CD8-positive, alpha-beta memory T cell (primary cell): ENCODE results near the gene UAP1L1. TPM values are rescaled to one million over a fixed set of nuclear protein-coding genes. Genes with fewer than 3 reads are reported as not detected.
A peak's percentile ranks its signal among the peaks of the same experiment; 100 is the strongest.

Source experiments
- CTCF ChIA-PET: fragments of 350-600 bp; sonication (Branson Sonifier 250); formaldehyde crosslinking; loops from one replicate; lab custom pipeline; 2021; ENCODE audit warnings: antibody characterized with exemption; lab: Charles Lee
- POLR2A ChIA-PET: fragments of 350-600 bp; sonication (Branson Sonifier 250); formaldehyde crosslinking; loops from one replicate; lab custom pipeline; 2021; ENCODE audit warnings: antibody characterized with exemption; lab: Charles Lee
- DNase-seq, 5 donors: peaks; one replicate each; pipeline versions ENCODE4 v3.0.0 to v3.0.0-alpha.2; 2020 to 2022; ENCODE audit warnings: mixed read lengths in 1 of 5
- H3K27ac ChIP-seq: one replicate; pipeline ENCODE4 v1.7.0; 2013; ENCODE audit warnings: low read depth, mild to moderate bottlenecking, low read length, moderate library complexity
- H3K27me3 ChIP-seq: 2 replicates; pipeline ENCODE4 v1.7.0; 2013; ENCODE audit warnings: low read length, mild to moderate bottlenecking; ENCODE audit not compliant: insufficient read depth, poor library complexity, severe bottlenecking
- H3K36me3 ChIP-seq: 2 replicates; pipeline ENCODE4 v1.7.0; 2013; ENCODE audit warnings: mild to moderate bottlenecking, low read length, moderate library complexity; ENCODE audit not compliant: insufficient read depth
- H3K4me1 ChIP-seq: 2 replicates; pipeline ENCODE4 v1.7.0; 2013; ENCODE audit warnings: mild to moderate bottlenecking, low read length, moderate library complexity; ENCODE audit not compliant: insufficient read depth
- H3K4me3 ChIP-seq: 2 replicates; pipeline ENCODE4 v1.7.0; 2013; ENCODE audit warnings: mild to moderate bottlenecking, low read length
- H3K9me3 ChIP-seq: 2 replicates; pipeline ENCODE4 v1.7.0; 2013; ENCODE audit warnings: mild to moderate bottlenecking, low read length
- H3K27ac Mint-ChIP-seq, 8 donors: one replicate each; pipeline ENCODE4 v1.8.0; 2020 to 2021; ENCODE audit warnings: mixed read lengths in 8 of 8, mild to moderate bottlenecking in 6 of 8, inconsistent platforms in 3 of 8, moderate library complexity in 3 of 8
- H3K27me3 Mint-ChIP-seq, 2 donors: one replicate each; pipeline ENCODE4 v1.8.0; 2020 to 2021; ENCODE audit warnings: mixed read lengths in 2 of 2, mild to moderate bottlenecking in 1 of 2, moderate library complexity in 1 of 2
- H3K36me3 Mint-ChIP-seq, 3 donors: one replicate each; pipeline ENCODE4 v1.8.0; 2020 to 2021; ENCODE audit warnings: mixed read lengths in 3 of 3, inconsistent platforms in 1 of 3, mild to moderate bottlenecking in 1 of 3
- H3K4me1 Mint-ChIP-seq, 3 donors: one replicate each; pipeline ENCODE4 v1.8.0; 2020 to 2021; ENCODE audit warnings: mixed read lengths in 3 of 3, inconsistent platforms in 1 of 3, mild to moderate bottlenecking in 1 of 3
- H3K4me3 Mint-ChIP-seq, 7 donors: one replicate each; pipeline ENCODE4 v1.8.0; 2020 to 2021; ENCODE audit warnings: mixed read lengths in 7 of 7, mild to moderate bottlenecking in 6 of 7, moderate library complexity in 4 of 7, inconsistent platforms in 2 of 7
- H3K9me3 Mint-ChIP-seq, 5 donors: one replicate each; pipeline ENCODE4 v1.8.0; 2020 to 2022; ENCODE audit warnings: mixed read lengths in 5 of 5, mild to moderate bottlenecking in 3 of 5, moderate library complexity in 2 of 5, inconsistent platforms in 1 of 5
- polyA plus RNA-seq: library from polyadenylated mRNA; unstranded; fragments of 300-500 nt; fragmentation: Illumina TruSeq; gene quantifications from one replicate; pipeline ENCODE4 v1.2.3, GENCODE V29; 2021
- total RNA-seq, 2 experiments: library from RNA; stranded (reverse); gene quantifications; one replicate each; pipeline ENCODE4 v1.2.3, GENCODE V29; 2021

UAP1L1 gene
- total and polyA plus RNA-seq, 3 experiments from 2014 or later = 4.6 to 15.5 (median 15.3) TPM

DNA sequence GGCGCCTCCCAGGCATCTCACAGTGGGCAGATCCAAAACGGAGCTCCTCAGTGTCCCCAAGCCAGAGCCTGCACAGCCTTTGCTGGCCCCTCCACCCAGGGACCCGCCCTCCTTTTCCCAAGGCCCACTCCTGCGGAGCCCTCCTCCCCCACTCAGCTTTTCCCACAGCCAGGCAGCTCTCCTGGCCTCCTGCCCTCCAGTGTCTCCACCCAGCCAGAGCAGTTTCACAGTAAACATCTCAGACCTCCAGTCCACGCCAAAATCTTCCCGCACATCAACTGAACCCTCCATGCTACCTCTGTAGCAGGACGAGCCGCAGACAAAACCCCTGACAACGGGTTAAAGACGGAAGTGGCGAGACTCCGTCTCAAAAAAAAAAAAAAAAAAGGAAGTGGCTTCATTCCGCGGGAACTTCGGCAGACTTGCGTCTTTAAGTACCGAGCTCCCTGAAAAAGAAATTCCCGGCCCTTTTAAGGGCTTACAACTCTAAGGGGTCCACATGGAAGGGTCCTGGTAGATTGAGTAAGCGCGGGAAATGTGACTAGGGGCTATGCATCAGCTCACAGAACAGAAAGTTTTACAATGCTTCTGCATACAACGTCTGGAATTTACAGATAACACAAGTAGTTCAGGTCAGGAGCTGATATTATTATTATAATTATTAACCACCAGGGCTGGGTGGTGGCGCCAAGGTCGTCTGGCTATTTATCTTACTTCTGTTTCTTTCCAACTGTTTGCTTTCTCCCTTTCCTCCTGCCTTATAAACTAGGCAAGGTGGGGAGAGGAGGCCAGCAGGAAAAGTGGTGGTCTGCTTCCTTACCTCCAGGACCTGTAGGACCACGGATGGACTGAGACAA lies 50.2 kb downstream of the UAP1L1 start:
- ChIA-PET CTCF (interaction anchor here (0.7 to 1.9 kb wide), 8 partner anchors 13 to 135 kb away, joined by 3 to 6 read pairs (median 3); partner anchors contain the start of gene SAPCD2), POLR2A (interaction anchor here (0.6 to 1.4 kb wide), 5 partner anchors 49 to 161 kb away, joined by 3 to 9 read pairs (median 3); partner anchors contain the start of gene TPRN)
- Histone ChIP-seq H3K4me3 (peak overlapping the region; percentile 78), H3K9me3 (no peaks in the 10 kb centered on the region), H3K36me3 (no peaks in the 10 kb centered on the region), H3K27me3 (no peaks in the 10 kb centered on the region), H3K4me1 (peaks cover 25% of the 10 kb centered on the region), H3K27ac (peak overlapping the region; percentile 81)
- peak; percentile 16 to 62 (median 40) for DNase-seq
- H3K9me3 Mint-ChIP-seq = peaks cover 0 to 3% (median 0%) of the 10 kb centered on the region in 5 donors
- peak overlapping the region; percentile 92 to 98 (median 96) for H3K27ac Mint-ChIP-seq
- H3K36me3 Mint-ChIP-seq = peaks cover 0 to 6% (median 0%) of the 10 kb centered on the region in 3 donors
- H3K4me3 Mint-ChIP-seq = peak overlapping the region; percentile 79 to 94 (median 89)
- peaks cover 27 to 36% (median 30%) of the 10 kb centered on the region in 3 donors for H3K4me1 Mint-ChIP-seq
- peaks cover 0 to 3% of the 10 kb centered on the region in 2 donors for H3K27me3 Mint-ChIP-seq

DNA sequence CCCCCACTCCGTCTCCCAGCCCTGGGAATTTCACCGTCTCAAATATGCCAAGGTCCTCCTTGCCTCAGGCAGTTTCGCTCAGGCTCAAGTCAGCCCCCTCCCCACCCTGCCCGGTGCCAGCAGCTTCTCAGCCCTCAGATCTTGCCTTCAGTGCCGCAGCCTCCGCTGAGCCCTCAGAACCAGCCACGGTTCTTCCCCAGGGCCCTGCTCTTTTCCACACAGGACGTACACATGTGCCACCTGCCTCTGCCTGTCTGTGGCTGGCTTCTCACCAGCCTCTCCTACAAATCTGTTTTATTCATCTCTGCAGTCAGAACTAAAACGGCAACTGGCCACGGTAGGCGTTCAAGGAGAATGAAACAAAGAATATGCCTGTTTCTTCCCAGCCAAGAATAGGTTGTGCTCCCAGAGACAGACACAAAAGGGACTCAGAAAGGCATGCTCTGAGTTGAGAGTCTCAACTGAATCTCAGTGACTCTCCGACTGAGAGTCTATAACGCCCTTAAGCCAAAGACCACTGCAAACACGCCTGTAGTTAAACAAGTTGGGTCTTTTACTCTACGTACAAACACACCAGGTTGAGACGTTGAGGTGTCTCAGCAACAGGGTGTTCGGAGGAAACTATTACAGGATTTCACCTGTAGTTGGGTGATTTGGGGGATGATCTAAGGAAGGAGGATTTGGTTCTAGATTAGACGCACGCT lies 51.0 kb downstream of the UAP1L1 start:
- H3K4me3 ChIP-seq = peak overlapping the region; percentile 78
- POLR2A ChIA-PET = interaction anchor here (0.6 to 1.8 kb wide), 7 partner anchors 49 to 162 kb away, joined by 3 to 13 read pairs (median 5); partner anchors contain the start of genes RNF208, TPRN and TUBB4B
- CTCF ChIA-PET = interaction anchor here (0.7 to 2.9 kb wide), 8 partner anchors 33 to 134 kb away, joined by 3 to 14 read pairs (median 6); partner anchors contain the start of genes NELFB, RNF224 and SAPCD2
- peaks cover 27 to 36% (median 30%) of the 10 kb centered on the region in 3 donors for H3K4me1 Mint-ChIP-seq
- peaks cover 0 to 6% (median 0%) of the 10 kb centered on the region in 3 donors for H3K36me3 Mint-ChIP-seq
- peak overlapping the region; percentile 81 for H3K27ac ChIP-seq
- H3K9me3 Mint-ChIP-seq = peaks cover 0 to 3% (median 0%) of the 10 kb centered on the region in 5 donors
- H3K9me3 ChIP-seq = no peaks in the 10 kb centered on the region
- H3K27ac Mint-ChIP-seq = peak overlapping the region; percentile 92 to 98 (median 96)
- peaks cover 25% of the 10 kb centered on the region for H3K4me1 ChIP-seq
- H3K27me3 Mint-ChIP-seq = peaks cover 4 to 10% of the 10 kb centered on the region in 2 donors
- peak overlapping the region; percentile 79 to 94 (median 89) for H3K4me3 Mint-ChIP-seq
- no peaks in the 10 kb centered on the region for H3K27me3 ChIP-seq
- DNase-seq = no peak
- H3K36me3 ChIP-seq = no peaks in the 10 kb centered on the region

DNA sequence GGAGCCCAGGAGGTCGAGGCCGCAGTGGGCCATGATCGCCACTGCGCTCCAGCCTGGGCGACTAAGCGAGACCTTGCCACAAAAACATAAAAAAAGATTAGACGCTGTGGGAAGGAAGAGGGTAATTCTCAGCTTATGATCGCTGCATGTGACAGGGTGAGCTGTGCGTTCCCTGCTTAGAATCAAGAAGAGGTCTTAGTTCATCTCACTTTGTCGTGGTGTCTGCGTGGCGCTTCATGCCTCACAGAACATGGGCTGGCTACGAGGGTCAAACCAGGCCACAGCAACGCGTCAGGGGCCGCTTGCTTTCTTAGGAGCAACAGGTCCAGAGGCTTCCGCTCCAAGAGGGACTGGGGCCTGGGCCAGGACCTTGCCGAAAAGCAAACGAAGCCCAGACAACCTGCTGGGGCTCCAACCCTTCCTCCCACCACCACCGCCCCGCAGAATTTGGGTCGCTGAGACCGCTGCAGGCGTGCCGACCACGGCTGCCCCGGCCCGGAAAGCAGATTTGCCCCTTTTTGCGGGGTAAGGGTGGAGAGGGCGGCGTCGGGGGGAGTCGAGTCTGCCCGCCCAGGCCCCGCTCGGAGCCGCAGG lies 51.6 kb downstream of the UAP1L1 start:
- peak overlapping the region; percentile 78 for H3K4me3 ChIP-seq
- peaks cover 25% of the 10 kb centered on the region for H3K4me1 ChIP-seq
- POLR2A ChIA-PET = interaction anchor here (0.8 to 1.9 kb wide), 14 partner anchors 16 to 111 kb away, joined by 3 to 13 read pairs (median 6); partner anchors contain the start of genes MAN1B1, RNF208, TPRN and TUBB4B
- Mint-ChIP-seq H3K27me3 (peaks cover 8 to 14% of the 10 kb centered on the region in 2 donors), H3K4me1 (peaks cover 27 to 36% (median 30%) of the 10 kb centered on the region in 3 donors), H3K36me3 (peaks cover 0 to 6% (median 0%) of the 10 kb centered on the region in 3 donors), H3K9me3 (peaks cover 0 to 3% (median 0%) of the 10 kb centered on the region in 5 donors), H3K4me3 (peak overlapping the region; percentile 79 to 99 (median 89)), H3K27ac (peak overlapping the region; percentile 92 to 98 (median 96))
- H3K36me3 ChIP-seq = no peaks in the 10 kb centered on the region
- H3K9me3 ChIP-seq = no peaks in the 10 kb centered on the region
- peak overlapping the region; percentile 81 for H3K27ac ChIP-seq
- CTCF ChIA-PET = interaction anchor here (0.9 to 2.9 kb wide), 9 partner anchors 11 to 126 kb away, joined by 3 to 14 read pairs (median 6); partner anchors contain the start of genes ANAPC2, NELFB, RNF224 and SAPCD2
- no peaks in the 10 kb centered on the region for H3K27me3 ChIP-seq
- DNase-seq = peak in 2 of 5 donors; percentile 42 to 57

DNA sequence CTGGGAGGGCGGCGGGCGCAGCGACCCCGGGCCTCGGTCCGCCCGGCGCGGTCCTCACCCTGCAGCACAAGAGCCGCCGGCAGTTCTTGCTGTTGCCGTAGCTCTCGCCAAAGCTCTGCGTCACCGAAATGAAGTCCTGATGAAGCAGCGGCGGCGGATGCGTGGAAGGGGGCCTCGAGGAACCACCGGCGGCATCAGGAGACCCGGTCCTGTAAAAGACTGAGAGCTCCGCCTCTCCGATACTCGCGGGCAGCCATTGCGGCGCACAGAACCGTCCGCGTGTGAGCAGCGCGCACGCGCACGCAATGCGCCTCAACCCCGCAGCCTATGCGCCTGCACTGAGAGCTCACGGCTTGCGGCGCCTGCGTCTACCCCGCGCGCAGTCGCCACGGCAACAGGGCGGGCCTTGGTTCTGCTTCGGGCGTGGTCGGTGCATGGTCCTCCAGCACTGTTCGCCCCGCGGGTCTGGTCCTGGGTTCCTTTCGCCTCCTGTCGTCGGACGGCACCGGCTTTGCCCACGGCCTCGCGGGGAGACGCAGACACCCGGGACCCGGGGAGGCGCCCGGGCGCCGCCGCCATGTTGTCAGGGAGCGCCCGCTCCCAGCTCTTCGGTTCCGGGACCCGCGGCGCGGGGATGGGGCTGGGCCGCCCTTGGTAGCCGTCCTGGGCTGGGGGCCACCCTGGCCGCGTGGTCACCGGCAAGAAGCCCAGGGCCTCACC lies 52.3 kb downstream of the UAP1L1 start:
- Histone ChIP-seq H3K27ac (peak overlapping the region; percentile 81), H3K27me3 (no peaks in the 10 kb centered on the region), H3K4me1 (peaks cover 25% of the 10 kb centered on the region), H3K9me3 (no peaks in the 10 kb centered on the region), H3K4me3 (peak overlapping the region; percentile 78), H3K36me3 (no peaks in the 10 kb centered on the region)
- Mint-ChIP-seq H3K27ac (peak overlapping the region; percentile 68 to 98 (median 88)), H3K4me1 (peaks cover 27 to 36% (median 30%) of the 10 kb centered on the region in 3 donors), H3K9me3 (peaks cover 0 to 3% (median 0%) of the 10 kb centered on the region in 5 donors), H3K36me3 (peaks cover 0 to 6% (median 0%) of the 10 kb centered on the region in 3 donors), H3K27me3 (peaks cover 11 to 20% of the 10 kb centered on the region in 2 donors), H3K4me3 (peak overlapping the region; percentile 79 to 99 (median 88))
- peak; percentile 78 to 92 (median 89) for DNase-seq
- CTCF ChIA-PET = interaction anchor here (0.9 to 2.9 kb wide), 9 partner anchors 12 to 126 kb away, joined by 3 to 14 read pairs (median 6); partner anchors contain the start of genes ANAPC2, MAN1B1, NELFB and RNF224
- POLR2A ChIA-PET = interaction anchor here (0.6 to 1.9 kb wide), 16 partner anchors 16 to 329 kb away, joined by 3 to 13 read pairs (median 4); partner anchors contain the start of genes MAN1B1, RNF208, TPRN and TUBB4B

DNA sequence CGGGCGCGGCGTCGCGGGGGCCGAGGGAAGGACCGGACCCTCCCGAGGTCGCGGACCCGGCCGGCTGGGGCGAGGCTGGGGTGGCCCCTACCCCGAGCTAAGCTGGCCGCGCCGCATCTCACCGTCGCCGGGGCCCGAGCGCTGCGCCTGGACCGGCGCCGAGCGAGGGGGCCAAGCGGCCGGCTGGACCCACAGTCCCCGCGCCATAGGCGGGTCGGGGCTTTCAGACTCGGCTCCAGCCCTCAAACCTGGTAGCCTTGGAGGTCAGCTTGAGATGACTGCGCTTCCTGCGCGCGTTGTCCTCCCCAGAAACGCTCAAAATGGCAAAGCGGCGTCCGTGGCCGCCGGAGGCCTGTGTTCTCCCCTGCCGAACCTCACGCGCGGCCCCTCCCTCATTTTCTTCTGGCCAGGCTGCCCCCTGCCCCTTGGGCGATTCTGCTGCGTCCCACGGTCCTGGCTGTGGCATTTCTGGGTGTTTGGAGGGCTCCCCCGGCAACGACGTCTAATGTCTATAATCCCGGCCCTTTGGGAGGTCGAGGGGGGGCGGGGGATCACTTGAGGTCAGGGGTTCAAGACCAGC lies 52.9 kb downstream of the UAP1L1 start:
- H3K36me3 ChIP-seq = no peaks in the 10 kb centered on the region
- Mint-ChIP-seq H3K4me1 (peaks cover 27 to 36% (median 30%) of the 10 kb centered on the region in 3 donors), H3K27me3 (peaks cover 11 to 20% of the 10 kb centered on the region in 2 donors), H3K36me3 (peaks cover 0 to 6% (median 0%) of the 10 kb centered on the region in 3 donors), H3K27ac (peak overlapping the region in 6 of 8 donors; percentile 17 to 93 (median 76)), H3K4me3 (peak overlapping the region; percentile 65 to 89 (median 77)), H3K9me3 (peaks cover 0 to 3% (median 0%) of the 10 kb centered on the region in 5 donors)
- no peaks in the 10 kb centered on the region for H3K27me3 ChIP-seq
- ChIA-PET POLR2A (interaction anchor here (0.6 to 1.9 kb wide), 12 partner anchors 17 to 330 kb away, joined by 3 to 13 read pairs (median 7); partner anchors contain the start of genes MAN1B1, RNF208, TPRN and TUBB4B), CTCF (interaction anchor here (0.9 to 2.9 kb wide), 9 partner anchors 13 to 125 kb away, joined by 3 to 14 read pairs (median 5); partner anchors contain the start of genes ANAPC2, MAN1B1, NELFB and SSNA1)
- H3K4me1 ChIP-seq = peaks cover 25% of the 10 kb centered on the region
- peak overlapping the region; percentile 81 for H3K27ac ChIP-seq
- H3K9me3 ChIP-seq = no peaks in the 10 kb centered on the region
- no peak for DNase-seq
- H3K4me3 ChIP-seq = peak overlapping the region; percentile 78
